HG03066 (cell line): ENCODE measurements around the gene ZP3.
"Not testable (repeated sequence)": the region's sequence is repeated elsewhere in the genome, so short reads cannot be mapped to it uniquely, and the experiment has no call there.

Experiments used
- ATAC-seq: cut with Tn5 transposase; IDR thresholded peaks from one replicate; pipeline ENCODE4 v1.9.1; 2021; ENCODE audit warnings: low read depth; ENCODE audit not compliant: unreplicated experiment

Gene ZP3

DNA sequence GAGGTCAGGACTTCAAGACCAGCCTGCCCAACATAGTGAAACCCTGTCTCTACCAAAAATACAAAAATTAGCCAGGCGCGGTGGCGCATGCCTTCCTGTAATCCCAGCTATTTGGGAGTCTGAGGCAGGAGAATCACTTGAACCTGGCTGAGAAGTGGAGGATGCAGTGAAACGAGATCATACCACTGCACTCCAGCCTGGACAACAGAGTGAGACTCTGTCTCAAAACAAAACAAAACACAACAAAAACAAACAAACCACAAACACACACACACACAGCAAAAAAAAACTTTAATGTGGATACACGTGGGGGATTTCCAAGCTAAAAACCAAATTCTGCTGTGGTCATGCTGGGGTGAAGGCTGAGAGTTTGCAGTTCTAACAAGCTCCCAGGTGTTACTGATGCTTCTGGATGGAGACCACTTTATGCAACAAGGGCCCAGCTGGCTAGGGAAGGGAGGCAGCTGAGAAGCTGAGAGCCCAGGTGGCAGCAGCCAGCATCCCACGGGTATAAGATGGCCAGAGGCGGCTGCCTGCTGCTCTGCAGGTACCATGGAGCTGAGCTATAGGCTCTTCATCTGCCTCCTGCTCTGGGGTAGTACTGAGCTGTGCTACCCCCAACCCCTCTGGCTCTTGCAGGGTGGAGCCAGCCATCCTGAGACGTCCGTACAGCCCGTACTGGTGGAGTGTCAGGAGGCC is at the start of gene ZP3:
ZP3 (plus strand) TSS at position 538 of the 699 bp plus-strand sequence; CDS start at position 553, 15 bp downstream.
- no peak for ATAC-seq

DNA sequence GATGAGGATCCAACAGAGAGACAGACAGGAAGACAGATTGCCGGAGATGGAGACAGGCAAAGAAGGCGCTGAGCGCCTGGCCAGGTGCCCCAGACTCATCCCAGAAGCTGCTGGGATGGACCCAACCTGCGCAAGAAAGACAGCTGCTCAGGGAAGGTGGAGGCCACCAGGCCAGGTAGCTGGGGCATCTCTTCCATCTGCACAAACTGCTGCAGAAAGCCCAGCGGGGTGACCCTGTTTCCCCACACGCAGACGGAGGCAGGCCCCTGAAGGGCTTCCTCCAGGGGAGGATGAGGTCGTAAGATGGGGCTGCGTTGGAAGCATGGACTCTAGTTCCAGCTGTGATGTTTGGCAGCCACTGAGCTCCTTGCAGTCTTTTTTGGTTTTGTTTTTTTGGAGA is 49.5 kb upstream of the ZP3 start:
- no peak for ATAC-seq

DNA sequence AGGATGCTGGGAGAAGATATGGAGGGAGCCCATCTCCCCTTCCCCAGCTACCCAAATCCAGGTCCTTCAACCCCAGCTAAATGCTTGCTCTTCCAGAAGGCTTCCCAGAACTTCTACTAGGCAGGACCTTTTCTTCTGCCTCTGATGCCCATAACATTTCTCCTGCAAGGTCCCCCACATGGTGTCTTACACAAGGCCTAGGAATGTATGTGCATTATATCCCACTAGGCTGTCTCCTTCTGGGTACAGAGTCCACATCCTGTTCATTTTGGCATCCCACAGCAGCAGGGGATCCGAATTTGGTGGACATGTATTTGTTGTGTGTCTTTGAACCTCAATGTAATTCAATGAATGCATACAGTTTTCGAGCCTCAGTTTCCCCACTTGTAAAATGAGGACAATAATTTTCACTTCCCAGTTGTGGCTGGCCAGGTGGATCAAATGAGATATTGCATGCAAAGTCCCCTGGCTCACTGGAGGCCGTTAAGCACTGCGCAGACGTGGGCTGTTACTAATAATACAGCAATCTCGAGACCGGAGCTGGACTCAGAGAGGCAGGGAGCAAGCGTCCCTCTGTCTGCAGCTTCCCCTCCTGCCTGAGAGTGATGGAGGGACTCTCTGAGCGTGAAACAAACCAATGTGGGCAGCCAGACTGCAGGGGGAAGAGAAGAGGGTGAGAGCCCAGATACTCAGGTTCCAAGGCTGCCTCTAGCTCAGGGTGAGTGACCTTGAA is 47.4 kb upstream of the ZP3 start:
- ATAC-seq = no peak

DNA sequence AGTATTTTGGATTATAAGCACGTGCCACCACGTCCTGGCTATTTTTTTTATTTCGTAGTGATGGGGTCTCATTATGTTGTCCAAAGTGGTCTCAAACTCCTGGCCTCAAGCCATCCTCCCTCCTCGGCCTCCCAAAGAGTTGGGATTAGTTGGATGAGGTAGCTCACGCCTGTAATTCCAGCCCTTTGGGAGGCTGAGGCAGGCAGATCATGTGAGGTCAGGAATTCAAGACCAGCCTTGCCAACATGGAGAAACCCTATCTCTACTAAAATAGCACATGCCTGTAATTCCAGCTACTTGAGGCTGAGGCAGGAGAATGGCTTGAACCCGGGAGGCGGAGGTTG is 44.2 kb upstream of the ZP3 start:
- ATAC-seq = no peak

DNA sequence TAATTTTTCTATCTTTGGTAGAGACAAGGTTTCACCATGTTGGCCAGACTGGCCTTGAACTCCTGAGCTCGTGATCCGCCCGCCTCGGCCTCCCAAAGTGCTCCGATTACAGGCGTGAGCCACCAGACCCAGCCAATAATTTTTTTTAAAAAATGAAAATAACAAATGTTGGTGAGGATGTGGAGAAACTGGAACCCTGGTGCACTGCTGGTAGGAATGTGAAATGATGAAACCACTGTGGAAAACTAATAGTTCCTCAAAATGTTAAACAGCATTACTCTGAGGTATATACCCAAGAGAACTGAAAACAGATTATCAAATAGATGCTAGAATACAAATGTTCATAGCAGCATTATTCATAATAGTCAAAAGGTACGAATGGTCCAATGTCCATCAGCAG is 42.9 kb upstream of the ZP3 start:
- ATAC-seq = no peak

DNA sequence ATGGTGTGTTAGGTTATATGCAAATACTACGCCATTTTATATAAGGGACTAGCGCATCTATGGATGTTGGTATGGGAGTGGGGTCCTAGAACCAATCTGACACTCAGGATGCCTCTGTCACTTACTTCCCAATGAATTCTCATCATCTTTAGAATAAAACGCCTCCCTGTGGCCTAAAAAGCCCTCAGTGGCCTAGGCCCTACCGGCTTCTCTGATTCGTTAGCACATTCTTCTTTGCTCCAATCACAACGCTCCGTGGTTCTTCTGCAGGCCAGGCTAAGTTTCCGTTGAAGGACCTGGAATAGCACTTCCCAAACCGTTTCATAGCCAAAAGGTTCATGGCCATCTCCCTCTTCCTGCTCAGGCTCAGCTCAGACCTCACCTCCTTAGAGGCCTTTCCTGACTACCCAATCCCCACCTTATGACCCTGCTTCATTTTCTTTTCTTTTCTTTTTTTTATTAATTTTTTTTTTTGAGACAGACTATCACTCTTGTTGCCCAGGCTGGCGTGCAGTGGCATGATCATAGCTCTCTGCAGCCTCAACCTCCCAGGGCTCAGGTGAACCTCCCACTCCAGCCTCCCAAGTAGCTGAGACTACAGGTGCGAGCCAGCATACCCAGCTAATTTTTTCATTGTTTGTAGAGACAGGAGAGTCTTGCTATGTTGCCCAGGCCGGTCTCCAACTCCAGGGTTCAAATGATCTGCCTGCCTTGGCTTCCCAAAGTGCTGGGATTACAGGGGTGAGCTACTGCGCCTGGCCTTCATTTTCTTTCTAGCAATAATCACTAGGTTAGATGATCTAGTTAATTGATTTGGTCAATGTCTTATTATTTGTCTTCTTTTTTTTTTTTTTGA is 41.4 kb upstream of the ZP3 start:
- ATAC-seq = no peak

DNA sequence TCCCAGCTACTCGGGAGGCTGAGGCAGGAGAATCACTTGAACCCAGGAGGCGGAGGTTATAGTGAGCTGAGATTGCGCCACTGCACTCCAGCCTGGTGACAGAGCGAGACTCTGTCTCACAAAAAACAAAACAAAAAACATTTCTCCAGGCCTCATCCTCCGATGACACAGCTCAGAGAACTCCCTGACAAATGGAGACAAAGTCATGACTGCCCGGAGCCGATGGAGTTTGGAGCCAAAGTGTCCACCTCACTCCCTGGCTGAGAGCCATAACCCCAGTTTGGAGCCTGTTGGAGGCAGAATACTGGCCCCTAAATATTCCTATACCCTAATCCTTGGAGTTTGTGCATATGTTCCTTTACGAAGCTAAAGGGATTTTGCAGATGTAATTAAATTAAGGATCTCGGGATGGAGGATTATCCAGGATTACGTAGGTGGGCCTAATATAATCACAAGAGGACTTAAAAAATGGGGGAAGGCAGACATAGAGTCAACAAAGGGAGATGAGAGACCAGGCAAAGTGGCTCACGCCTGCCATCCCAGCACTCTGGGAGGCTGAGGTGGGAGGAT is 38.0 kb upstream of the ZP3 start:
- ATAC-seq = no peak

DNA sequence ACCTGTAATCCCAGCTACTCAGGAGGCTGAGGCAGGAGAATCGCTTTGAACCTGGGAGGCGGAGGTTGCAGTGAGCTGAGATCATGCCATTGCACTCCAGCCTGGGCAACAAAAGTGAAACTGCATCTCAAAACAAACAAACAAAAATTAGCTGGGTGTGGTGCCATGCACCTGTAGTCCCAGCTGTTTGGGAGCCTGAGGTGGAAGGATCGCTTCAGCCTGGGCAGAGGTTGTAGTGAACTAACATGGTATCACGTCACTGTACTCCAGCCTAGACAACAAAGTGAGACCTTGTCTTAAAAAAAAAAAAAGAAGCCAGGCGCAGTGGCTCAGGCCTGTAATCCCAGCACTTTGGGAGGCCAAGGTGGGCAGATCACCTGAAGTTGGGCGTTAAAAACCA is 37.0 kb upstream of the ZP3 start:
- not testable (repeated sequence) for ATAC-seq

DNA sequence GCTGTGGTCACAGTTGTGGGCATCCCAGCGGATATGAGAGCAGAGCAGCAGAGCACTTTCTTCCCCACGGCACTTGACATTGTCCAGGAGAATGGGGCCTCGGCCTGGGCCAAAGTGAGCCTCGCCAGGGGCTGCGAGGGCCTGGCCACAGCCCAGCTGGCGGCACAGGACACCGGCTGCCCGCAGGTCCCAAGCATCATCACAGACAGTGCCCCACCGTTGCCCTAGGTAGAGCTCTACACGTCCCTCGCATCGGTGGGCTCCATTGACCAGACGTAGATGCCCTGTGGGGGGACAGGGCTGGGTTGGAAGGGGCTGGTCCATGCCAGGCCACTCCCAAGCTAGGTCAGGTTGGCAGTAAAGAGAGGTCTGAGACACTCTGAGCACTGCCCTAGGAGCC is 34.7 kb upstream of the ZP3 start:
- no peak for ATAC-seq

DNA sequence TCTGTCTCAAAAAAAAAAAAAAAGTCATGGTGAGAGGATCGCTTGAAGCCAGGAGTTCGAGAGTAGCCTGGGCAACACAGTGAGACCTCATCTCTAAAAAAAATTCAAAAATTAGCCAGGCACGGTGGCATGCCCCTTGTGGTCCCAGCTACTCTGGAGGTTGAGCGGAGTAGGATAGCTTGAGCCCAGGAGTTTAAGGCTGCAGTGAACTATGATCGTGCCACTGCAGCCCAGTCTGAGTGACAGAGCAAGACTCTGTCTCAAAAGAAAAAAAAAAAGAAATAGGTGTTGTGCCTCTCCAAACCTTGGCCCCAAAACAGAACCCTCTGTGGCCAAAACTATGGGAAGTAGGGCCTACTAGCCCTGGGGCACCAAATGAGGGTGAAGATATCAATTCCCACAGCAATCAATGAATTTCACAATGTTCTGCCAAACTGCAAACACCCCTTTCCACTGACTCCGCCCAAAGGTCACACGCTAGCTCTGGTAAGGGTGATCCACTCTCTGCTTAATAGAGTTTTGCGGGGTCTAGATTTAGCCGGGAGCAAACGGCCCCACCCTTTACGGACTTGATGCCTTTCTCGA is 32.1 kb upstream of the ZP3 start:
- ATAC-seq = no peak

DNA sequence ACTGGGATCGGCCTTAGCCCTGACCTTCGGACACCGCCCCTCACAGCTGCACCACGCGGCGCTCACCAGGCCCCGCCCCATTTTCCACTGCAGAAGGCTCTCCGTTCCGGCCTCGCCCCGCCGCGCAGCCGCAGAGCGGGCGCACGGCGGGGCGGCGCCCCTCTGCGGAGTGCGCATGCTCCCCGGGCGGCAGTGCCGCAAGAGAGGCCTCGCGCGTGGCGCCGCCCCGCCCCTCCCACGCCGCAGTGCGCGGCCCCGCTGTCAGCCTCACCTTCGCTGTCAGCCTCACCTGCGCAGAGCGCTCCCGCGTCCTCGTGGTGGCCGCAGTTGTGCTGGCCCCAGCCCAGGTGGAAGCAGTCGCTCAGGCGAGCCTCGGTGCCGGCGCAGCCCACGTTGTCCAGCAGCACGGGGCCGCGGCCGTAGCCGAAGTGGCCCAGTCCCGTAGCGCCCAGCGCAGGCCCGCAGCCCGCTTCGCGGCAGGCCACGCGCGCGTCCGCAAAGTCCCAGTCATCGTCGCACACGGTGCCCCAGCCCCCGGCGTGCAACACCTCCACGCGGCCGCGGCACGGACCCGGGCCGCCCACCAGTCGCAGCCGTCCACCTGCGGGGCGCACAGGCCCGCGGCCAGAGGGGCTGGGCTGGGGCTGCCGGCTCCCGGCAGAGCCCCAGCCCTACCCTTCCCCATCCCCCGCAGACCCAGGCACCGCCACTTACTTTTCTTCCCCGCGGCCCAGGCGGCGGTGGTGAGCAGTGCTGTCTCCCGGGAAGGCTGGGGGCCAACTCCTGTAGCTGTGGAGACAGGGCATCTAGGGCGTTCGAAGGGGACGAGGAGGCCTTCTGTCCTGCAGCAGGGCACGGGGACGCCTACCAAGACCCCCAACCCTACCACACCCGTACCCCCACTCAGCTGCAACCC is 31.4 kb upstream of the ZP3 start:
- peak; percentile 87 for ATAC-seq

DNA sequence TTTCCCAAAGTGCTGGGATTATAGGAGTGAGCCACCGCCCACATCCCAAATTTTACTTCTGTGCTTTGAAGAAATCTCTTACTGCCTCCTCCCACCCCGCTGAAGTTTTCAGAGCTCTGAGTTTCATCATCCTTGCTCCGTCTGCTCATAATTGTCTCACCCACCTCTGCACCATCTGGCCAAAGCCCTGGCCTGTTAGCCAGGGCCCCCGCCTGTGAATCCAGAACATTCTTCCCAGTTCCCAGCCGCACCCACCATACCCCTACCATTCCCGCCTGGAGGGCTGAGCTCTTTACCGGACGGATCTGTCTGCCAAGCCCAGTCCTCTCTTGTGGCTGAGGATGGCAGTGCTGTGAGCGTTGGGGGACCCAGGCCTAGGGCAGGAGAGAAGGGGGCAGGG is 29.8 kb upstream of the ZP3 start:
- ATAC-seq = no peak

DNA sequence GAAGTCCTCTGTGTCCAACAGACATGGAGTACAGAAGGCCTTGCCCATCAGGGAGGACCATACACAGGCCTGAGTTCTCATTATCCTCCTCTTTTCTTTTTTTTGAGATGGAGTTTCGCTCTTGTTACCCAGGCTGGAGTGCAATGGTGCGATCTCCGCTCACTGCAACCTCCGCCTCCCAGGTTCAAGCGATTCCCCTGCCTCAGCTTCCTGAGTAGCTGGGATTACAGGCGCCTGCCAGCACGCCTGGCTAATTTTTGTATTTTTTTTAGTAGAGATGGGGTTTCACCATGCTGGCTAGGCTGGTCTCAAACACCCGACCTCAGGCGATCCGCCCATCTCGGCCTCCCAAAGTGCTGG is 29.2 kb upstream of the ZP3 start:
- not testable (repeated sequence) for ATAC-seq

DNA sequence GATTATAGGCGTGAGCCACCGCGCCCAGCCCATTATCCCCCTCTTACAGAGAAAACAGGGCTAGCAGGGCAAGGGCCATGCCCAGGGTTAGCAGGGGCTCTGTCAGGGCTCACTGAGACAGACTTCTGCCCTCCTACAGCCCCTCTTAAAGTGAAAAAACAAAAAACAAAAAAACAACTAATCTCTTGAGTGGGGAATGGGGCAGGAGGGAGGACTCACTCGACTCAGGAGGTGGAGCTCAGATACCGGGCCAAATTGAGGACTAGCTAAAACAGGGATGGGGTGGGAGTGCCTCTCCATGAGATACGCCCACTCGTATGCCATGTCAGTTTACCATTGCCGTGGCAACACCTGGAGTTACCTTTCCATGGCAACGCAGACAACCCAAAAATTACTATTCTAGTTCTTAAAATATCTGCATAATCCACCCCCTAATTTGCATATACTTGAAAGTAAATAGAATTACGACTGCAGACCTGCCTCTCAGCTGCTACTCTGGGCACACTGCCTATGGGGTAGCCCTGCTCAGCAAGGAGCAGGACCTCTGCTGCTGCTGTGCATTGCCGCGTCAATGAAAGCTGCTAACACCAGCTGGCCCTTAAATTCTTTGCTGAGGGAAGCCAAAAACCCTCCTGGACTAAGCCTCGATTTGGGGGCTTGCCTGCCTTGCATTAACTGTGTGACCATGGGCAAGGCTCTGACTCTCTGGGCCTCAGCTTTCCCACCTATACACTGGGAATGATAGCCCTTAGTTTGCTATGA is 28.6 kb upstream of the ZP3 start:
- no peak for ATAC-seq

DNA sequence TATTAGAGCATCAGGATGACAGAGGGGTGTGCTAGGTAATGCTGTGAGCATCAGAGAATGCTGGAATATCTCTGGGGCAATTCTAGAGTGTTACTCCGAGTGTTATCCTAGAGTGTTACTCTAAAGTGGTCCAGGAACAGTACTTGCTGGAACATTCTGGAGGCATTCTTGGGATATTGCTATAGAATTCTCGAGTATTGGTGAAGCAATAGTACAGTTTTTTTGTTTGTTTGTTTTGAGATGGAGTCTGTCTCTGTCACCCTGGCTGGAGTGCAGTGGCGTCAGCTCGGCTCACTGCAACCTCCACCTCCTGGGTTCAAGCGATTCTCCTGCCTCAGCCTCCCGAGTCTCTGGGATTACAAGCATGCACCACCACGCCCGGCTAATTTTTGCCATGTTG is 27.9 kb upstream of the ZP3 start:
- ATAC-seq = no peak

DNA sequence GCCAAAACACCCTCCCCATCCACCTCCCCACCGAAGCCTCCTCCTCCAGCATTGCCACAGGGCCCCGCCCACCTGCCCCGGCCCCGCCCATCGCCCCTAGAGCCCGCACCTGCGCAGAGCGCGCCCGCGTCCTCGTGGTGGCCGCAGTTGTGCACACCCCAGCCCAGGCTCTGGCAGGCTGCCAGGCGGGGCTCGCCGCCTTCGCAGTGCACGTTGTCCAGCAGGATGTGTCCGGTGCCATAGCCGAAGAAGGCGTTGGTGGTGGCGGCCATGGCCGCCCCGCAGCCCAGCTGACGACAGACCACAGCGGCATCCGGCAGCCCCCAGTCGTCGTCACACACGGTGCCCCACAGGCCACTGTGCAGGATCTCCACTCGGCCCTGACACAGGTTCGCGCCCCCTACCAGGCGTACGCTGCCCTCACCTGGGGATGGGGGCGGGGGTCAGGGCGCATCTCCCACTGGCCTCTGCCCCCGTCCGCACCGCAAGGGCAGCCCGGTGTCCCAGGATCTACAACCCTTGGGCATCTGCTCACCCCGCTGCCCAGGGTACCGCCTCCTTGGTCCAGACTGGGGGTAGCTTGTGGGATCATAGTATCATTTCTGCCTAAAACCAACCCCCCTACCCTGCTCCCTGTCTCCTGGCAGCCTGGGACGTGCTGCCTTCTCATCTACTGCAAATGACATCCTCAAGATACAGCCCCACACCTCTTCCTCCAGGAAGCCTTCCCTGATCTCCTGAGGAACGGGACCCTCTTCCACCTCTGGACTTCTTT is 27.2 kb upstream of the ZP3 start:
- peak; percentile 35 for ATAC-seq

DNA sequence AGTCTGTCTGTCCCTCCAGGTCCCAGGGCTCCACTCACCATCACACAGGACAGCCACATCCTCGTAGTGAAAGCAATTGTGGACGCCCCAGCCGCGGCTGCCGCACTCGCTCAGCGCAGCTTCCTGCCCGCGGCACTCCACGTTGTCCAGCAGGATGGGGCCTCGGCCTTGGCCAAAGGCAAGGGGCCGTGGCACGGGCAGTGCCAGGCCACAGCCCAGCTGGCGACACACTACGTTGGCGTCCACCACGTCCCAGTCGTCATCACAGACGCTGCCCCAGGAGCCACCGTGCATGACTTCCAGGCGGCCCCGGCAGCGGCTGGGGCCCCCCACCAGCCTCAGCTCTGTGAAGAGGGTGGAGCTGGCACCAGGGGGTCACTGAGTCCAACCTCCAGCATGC is 24.5 kb upstream of the ZP3 start:
- ATAC-seq = no peak

DNA sequence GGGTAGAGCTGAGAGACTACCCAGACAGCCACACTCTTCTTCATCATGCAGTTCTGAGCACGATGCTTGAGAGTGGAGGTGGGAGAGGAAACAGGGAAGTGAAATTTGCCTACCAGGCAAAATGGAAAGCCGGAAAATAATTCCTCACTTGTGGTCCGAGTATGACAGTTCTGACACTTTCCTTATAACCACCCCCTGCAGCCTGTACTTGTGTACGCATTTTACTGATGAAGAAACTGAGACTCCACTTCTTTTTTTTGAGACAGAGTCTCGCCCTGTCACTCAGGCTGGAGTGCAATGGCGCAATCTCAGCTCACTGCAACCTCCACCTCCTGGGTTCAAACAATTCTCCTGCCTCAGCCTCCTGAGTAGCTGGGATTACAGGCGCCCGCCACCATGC is 21.7 kb upstream of the ZP3 start:
- ATAC-seq = not testable (repeated sequence)
